SU-DHL-6 (cell line): Measurements from ENCODE around the gene ST14.

Experiments used
- H2AFZ ChIP-seq: fragments of 200-600 bp; sonication (generic); 2 replicates; pipeline ENCODE4 v1.6.1; 2014; ENCODE audit warnings: low read depth, mild to moderate bottlenecking, moderate library complexity, mixed read lengths, antibody characterized with exemption, low read length; ENCODE audit not compliant: severe bottlenecking
- H3F3A ChIP-seq: fragments of 200-600 bp; shearing (Covaris generic); 2 replicates; pipeline ENCODE4 v1.6.0; 2016; ENCODE audit warnings: antibody characterized with exemption, mild to moderate bottlenecking; ENCODE audit not compliant: insufficient read depth
- H3K27ac ChIP-seq: fragments of 200-600 bp; sonication (generic); 2 replicates; pipeline ENCODE4 v1.5.1; 2016; ENCODE audit warnings: low read depth, mild to moderate bottlenecking, low read length, moderate library complexity, mixed read lengths
- H3K27me3 ChIP-seq: fragments of 200-600 bp; sonication (generic), shearing (Covaris generic); 2 replicates; pipeline ENCODE4 v1.6.0; 2014; ENCODE audit warnings: mild to moderate bottlenecking, low read length
- H3K36me3 ChIP-seq: fragments of 200-600 bp; sonication (generic); 2 replicates; pipeline ENCODE4 v1.6.1; 2014; ENCODE audit warnings: mild to moderate bottlenecking, low read length, mixed read lengths
- H3K4me2 ChIP-seq: fragments of 300-600, 200-600 bp; shearing (Covaris generic), sonication (generic); 2 replicates; pipeline ENCODE4 v1.6.0; 2014; ENCODE audit warnings: low read length, low read depth, mild to moderate bottlenecking; ENCODE audit not compliant: poor library complexity, severe bottlenecking
- H3K4me3 ChIP-seq: fragments of 200-600 bp; sonication (generic); 2 replicates; pipeline ENCODE4 v1.5.1; 2014; ENCODE audit warnings: antibody characterized with exemption, low read length, mild to moderate bottlenecking, mixed read lengths; ENCODE audit not compliant: insufficient read depth, poor library complexity, severe bottlenecking
- H3K79me2 ChIP-seq: fragments of 200-600 bp; sonication (generic); 2 replicates; pipeline ENCODE4 v1.6.1; 2014; ENCODE audit warnings: mild to moderate bottlenecking, low read length, moderate library complexity; ENCODE audit not compliant: insufficient read depth
- H3K9ac ChIP-seq: fragments of 200-600 bp; sonication (generic); 2 replicates; pipeline ENCODE4 v1.7.0; 2014; ENCODE audit warnings: mild to moderate bottlenecking, low read length
- H3K9me2 ChIP-seq: fragments of 200-600 bp; sonication (generic); replicated peaks from 2 replicates; pipeline ENCODE4 v1.6.1; 2014; ENCODE audit warnings: low read length; ENCODE audit not compliant: insufficient read depth
- H3K9me3 ChIP-seq: fragments of 200-600 bp; sonication (generic); 2 replicates; pipeline ENCODE4 v1.6.1; 2014; ENCODE audit warnings: low read length, mixed read lengths; ENCODE audit not compliant: insufficient read depth
- H4K20me1 ChIP-seq: fragments of 200-600 bp; sonication (generic); 2 replicates; pipeline ENCODE4 v1.6.1; 2014; ENCODE audit warnings: low read depth, mild to moderate bottlenecking, antibody characterized with exemption, low read length, moderate library complexity, mixed read lengths
- CTCF ChIP-seq: fragments of 200-600 bp; sonication (generic); IDR thresholded peaks from one replicate; pipeline ENCODE4 v1.5.1; 2017; ENCODE audit warnings: antibody characterized with exemption, mild to moderate bottlenecking, low read length, moderate library complexity; ENCODE audit not compliant: insufficient read depth, poor library complexity, severe bottlenecking
- EZH2phosphoT487 ChIP-seq: fragments of 200-600 bp; sonication (generic), shearing (Covaris generic); conservative IDR thresholded peaks from 2 replicates; pipeline ENCODE4 v1.6.1; 2018; ENCODE audit warnings: mild to moderate bottlenecking, antibody characterized with exemption, low read length, moderate library complexity, mixed read lengths

ST14 gene

GRCh38 chr11:130144141-130144540 is 15.4 kb upstream of the ST14 start:
- H3K4me2 ChIP-seq, result no peak overlapping the region
- H3F3A ChIP-seq, result peaks cover 23% of the 10 kb centered on the region; the same call in 1 of the 2 replicates
- H3K27me3 ChIP-seq, result no peaks in the 10 kb centered on the region
- H4K20me1 ChIP-seq, result no peaks in the 10 kb centered on the region
- H3K27ac ChIP-seq, result no peak overlapping the region
- no peaks in the 10 kb centered on the region for H3K9me2 ChIP-seq
- no peaks in the 10 kb centered on the region for H3K79me2 ChIP-seq
- TF ChIP-seq EZH2phosphoT487 (no peak), CTCF (no peak)
- no peak overlapping the region for H2AFZ ChIP-seq
- H3K9ac ChIP-seq, result no peak overlapping the region
- no peak overlapping the region for H3K4me3 ChIP-seq
- no peaks in the 10 kb centered on the region for H3K9me3 ChIP-seq
- no peaks in the 10 kb centered on the region for H3K36me3 ChIP-seq

DNA sequence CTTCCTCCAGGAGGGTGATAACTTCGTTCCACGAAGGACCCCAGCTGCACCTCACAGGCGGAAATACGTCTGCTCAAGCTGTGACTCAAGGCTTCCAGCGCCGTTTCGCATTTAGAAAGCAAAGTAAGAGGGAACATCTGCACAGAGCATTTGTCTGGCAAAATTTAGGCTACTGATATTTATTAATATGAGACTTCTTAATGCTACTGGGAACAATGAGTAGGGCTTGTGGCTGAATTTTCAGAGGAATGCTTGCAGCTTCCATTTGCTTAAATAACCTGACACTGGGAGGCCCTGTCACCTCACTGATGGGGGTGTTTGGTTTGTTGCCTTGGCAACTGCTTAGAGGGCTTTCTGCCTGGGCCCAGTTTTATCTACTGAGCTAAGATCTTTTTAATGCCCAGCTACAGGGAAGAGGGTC is 14.7 kb upstream of the ST14 start:
- no peaks in the 10 kb centered on the region for H3K9me3 ChIP-seq
- no peaks in the 10 kb centered on the region for H3K9me2 ChIP-seq
- peak overlapping the region; percentile 32; the same call in 1 of the 2 replicates for H3K27ac ChIP-seq
- H3K4me2 ChIP-seq, result no peak overlapping the region
- peaks cover 26% of the 10 kb centered on the region; the same call in 1 of the 2 replicates for H3F3A ChIP-seq
- H3K9ac ChIP-seq, result no peak overlapping the region
- no peaks in the 10 kb centered on the region for H3K27me3 ChIP-seq
- no peak for TF ChIP-seq CTCF
- H2AFZ ChIP-seq, result no peak overlapping the region
- no peaks in the 10 kb centered on the region for H4K20me1 ChIP-seq
- no peak overlapping the region for H3K4me3 ChIP-seq
- H3K79me2 ChIP-seq, result no peaks in the 10 kb centered on the region
- no peaks in the 10 kb centered on the region for H3K36me3 ChIP-seq

GRCh38 chr11:130145311-130145812 is 14.2 kb upstream of the ST14 start:
- H3K27ac ChIP-seq, result peak overlapping the region; percentile 32; the same call in 1 of the 2 replicates
- no peaks in the 10 kb centered on the region for H3K36me3 ChIP-seq

More at GRCh38 chr11:130145311-130145812, 14.2 kb upstream of the ST14 start:
- Histone ChIP-seq H3K4me2 (no peak overlapping the region), H3K4me3 (no peak overlapping the region), H3K27me3 (no peaks in the 10 kb centered on the region), H3K9me3 (no peaks in the 10 kb centered on the region), H3F3A (peaks cover 31% of the 10 kb centered on the region), H2AFZ (no peak overlapping the region), H3K9ac (no peak overlapping the region), H3K9me2 (no peaks in the 10 kb centered on the region), H3K79me2 (no peaks in the 10 kb centered on the region), H4K20me1 (no peaks in the 10 kb centered on the region)
- TF ChIP-seq CTCF, result no peak
- no peak for TF ChIP-seq EZH2phosphoT487
